Measurements from ENCODE around the gene GPX2. TPM values are rescaled to one million over a fixed set of nuclear protein-coding genes. Genes with fewer than 3 reads are reported as not detected.
A peak's percentile ranks its signal among the peaks of the same experiment; 100 is the strongest.

Gene GPX2
- not detected in 2 replicates for total RNA-seq (2014; rRNA removed; shearing (Covaris generic))
- 0.49 TPM in 1 of 2 replicates, not detected in the other for polyA plus RNA-seq (2014; cell fraction: nucleus; rRNA removed)

DNA sequence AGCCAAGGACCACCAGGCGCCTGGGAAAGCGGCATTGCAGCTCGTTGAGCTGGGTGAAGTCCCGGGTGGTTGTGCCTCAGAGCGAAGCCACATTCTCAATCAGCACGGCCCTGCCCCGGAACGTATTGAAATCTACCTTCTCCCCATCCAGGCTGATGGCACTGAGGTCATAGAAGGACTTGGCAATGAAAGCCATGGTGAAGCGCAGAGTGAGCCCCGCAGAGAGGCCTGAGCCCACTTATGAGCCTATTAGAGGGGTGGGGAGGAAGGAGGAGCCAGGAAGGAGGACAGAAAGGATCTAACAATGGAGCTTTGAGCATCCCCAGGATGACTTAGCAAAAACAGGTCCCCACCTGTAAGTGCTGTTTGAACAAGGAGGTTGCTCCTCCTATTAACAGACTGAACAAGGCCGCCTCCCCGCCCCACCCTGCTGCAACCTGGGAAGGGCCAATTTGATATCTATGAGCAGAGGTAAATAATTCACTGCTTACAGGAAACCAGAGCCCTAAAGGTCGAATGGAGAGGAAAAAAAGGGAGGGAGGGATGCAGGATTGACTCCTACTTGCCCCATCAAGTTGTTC is at the start of gene GPX2:
Gene GPX2, minus strand, starts transcription at position 215 of the 581 bp plus-strand sequence. Its CDS starts 19 bp downstream, at position 196.
- DNase-seq (ENCODE audit: extremely low read depth, low read depth), result no peak

DNA sequence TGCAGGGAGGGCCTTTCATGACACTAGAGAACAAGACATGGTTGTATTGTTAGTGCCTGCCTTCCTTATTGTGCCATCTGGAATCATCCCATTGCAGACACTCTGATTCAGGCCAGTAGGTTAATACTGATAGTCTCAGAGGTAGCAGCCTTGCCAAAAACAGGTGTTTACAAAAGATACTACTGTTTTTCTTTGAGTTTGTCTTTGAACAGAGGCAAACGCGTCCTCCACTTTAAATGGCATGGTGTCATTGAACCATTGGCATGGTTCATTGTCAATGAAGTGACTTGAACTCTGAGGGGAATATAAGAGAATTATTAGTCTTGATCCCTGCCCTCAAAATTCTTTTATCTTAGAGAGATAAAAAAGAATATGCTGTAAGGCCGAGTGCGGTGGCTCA is 48.4 kb upstream of the GPX2 start:
- no peak for DNase-seq (ENCODE audit: extremely low read depth, low read depth)

DNA sequence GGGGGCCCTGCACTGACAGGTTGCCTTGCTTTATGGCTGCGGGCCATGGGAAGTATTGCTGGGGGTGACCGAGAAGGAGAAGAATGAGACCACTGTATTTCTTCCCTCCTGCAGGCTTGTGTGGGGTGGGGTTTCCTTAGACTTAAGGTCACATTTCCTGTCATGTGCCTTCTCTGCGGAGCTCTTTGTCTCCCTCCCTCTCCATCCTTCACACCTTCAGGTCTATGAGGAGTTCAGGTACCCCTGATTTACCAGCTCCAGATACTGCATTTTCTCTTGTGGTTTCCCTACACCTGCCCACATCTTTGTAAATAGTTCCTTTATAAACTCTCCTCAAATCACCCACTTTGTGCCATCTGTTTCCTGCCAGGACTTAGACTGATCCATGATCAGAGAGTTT is 47.8 kb upstream of the GPX2 start:
- DNase-seq (ENCODE audit: extremely low read depth, low read depth), result no peak

DNA sequence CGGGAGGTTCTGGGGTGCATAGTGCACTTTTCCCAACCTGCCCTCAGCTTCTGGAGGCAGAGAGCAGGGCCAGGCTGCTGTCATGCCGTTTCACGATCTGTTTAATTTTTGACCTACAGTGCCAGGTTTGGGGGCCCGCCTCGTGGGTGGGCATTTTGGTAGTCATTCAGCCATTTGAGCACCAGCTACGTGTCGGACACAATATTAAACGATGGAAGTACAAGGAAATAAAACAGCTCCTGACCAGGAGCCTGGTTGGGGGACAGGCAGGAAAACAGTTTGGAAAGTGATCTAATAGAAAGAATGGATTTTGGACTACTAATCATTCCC is 44.9 kb upstream of the GPX2 start:
- DNase-seq (ENCODE audit: extremely low read depth, low read depth), result no peak

DNA sequence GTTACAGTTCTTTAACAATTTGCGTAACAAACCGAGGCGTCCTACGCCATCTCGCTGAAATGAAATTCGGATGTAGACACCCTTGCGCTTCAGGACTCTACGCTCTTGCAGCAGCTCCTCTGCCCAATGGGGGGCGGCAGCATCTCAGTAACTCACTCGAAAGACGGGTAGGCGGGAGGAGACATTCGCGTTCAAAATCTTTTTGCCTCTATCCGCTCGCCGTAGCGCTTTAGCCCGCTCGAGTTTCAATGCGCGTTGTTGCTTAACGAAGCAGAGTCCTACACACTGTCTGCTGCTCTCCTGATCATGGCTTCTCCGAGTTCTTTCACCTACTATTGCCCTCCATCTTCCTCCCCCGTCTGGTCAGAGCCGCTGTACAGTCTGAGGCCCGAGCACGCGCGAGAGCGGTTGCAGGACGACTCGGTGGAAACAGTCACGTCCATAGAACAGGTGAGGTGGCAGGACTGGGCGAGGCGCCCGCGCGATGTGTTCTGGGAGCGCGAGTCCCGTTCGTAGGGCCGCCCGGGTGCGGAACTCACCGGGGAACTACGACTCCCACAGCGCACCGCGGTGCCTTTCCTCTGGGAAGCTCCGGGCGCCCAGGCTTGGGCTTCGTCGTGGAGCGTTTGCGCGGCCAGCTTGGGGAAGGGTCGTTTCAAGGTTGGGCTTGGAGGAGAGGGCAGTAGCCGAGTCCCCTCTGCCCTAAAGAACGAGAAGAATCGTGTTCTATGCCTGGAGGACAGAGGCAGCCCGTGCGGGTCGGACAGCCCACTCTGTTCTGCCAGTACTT is 44.3 kb upstream of the GPX2 start, which contains the start of gene FNTB:
Gene FNTB, plus strand, starts transcription at position 248 of the 790 bp plus-strand sequence. Its CDS starts 59 bp downstream, at position 307.
- peak; percentile 94 for DNase-seq (ENCODE audit: extremely low read depth, low read depth)

DNA sequence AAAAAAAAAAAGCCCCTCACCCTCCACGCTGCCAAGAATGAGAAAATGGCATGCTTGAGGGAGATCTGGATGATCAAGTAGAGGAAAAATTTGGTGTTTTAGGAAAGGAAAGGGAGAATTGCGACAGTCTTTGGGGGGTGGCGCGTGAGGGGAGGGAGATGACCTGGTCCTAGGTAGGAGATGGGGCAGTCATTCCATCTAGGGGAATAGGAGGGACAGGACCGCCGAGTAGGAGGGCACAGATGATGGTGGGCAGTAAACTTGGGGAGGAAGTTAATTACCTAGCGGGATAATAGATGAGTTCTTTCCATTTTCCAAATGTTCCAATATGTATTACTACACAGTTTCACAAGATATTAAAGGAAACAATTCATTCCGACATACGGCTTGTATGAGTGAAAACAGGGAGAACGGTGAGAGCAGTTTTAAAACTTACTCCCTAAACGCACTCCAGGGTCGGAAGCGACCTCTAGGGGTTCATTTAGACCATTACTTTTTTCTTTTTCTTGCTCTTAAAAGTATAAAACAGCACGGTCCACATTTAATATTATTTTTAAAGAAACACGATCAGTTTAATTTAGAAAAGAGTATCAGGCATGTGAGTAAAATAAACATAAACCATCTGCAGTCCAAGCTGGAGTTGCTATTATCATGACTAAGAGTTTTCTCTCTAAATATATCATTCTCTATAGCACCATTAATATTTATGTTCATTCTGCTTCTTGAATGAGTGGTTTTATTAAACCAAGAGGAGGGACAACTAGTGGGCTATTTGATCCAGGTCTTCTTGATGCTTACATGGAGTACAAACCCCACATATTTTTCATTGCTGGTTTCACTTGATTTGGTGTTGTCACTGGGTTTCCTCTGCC is 41.1 kb upstream of the GPX2 start:
- DNase-seq (ENCODE audit: extremely low read depth, low read depth), result peak; percentile 20

DNA sequence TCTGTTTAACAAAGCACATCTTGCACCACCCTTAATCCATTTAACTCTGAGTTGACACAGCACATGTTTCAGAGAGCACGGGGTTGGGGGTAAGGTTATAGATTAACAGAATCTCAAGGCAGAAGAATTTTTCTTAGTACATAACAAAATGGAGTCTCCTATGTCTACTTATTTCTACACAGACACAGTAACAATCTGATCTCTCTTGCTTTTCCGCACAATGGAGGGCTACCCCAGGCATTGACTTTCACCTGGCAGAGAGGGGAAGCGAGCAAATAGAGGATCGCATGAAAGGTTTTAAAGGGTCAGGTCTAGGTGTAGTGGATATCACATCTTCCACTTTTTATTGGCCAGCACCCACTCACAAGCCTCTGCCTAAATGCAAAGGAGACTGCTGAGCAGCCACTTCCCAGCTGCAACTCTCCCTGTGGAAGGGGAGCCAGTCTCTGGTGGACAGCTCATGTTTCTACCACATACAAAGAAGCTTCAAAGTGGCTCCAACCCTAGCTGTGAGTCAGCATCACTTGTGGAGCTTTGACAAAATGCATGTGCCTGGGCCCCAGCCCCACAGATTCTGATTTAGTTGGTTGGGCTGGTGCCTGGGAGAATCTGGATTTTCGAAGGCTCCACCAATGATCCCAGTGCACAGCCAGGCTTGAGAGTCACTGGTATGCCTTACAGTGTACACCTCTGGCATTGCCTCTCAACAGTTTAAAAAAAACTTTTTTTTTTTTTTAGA is 37.0 kb upstream of the GPX2 start:
- DNase-seq (ENCODE audit: extremely low read depth, low read depth), result no peak

DNA sequence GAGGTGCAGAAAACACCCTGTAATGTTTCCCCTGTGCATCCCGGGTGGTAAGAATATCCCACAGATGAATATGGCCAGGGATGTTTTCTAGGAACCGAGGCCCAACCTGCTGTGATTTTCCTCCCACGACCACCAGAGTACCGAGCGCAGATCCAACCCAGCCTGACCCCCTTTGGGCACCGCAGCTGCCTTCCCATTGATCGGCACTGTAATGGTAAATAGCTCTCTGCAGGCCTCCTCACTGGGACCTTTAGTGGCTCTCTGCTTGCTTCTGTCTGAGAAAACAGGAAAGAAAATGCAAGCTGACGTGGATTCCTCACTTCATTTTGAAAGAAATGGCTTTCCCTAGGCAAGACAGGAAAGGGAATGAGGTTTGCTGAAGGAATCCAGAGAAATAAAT is 32.0 kb upstream of the GPX2 start:
- DNase-seq (ENCODE audit: extremely low read depth, low read depth), result no peak

DNA sequence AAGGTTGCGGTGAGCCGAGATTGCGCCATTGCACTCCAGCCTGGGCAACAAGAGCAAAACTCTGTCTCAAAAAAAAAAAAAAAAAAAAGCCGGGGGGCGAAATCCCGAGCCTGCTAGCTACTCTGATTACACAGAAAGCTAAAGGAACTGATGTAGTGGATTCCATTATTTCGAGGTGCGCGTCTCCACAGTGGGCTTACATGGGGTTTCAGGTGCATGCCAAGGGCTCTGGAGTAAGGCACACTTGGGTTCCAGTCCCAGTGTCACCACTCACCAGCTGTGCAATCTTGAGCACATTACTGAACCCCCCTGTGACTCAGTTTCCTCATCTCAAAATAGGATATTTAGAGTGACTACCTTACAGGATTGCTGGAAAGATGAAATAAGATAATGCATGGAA is 31.3 kb upstream of the GPX2 start:
- no peak for DNase-seq (ENCODE audit: extremely low read depth, low read depth)

DNA sequence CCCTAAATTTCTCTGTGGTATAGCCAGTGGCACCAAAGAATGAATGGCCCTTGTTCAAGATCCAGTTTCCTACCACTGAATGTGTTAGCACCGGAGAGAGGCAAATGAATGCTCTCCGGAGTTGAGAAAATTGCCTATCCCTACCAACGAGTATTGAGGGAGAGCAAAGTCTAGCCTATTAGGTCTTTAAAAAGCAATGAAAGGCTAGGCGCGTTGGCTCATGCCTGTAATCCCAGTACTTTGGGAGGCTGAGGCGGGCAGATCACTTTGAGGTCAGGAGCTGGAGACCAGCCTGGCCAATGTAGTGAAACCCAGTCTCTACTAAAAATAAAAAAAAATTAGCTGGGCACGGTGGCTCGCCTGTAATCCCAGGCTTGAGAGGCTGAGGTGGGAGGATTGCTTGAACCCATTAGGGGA is 30.5 kb upstream of the GPX2 start:
- DNase-seq (ENCODE audit: extremely low read depth, low read depth), result no peak

DNA sequence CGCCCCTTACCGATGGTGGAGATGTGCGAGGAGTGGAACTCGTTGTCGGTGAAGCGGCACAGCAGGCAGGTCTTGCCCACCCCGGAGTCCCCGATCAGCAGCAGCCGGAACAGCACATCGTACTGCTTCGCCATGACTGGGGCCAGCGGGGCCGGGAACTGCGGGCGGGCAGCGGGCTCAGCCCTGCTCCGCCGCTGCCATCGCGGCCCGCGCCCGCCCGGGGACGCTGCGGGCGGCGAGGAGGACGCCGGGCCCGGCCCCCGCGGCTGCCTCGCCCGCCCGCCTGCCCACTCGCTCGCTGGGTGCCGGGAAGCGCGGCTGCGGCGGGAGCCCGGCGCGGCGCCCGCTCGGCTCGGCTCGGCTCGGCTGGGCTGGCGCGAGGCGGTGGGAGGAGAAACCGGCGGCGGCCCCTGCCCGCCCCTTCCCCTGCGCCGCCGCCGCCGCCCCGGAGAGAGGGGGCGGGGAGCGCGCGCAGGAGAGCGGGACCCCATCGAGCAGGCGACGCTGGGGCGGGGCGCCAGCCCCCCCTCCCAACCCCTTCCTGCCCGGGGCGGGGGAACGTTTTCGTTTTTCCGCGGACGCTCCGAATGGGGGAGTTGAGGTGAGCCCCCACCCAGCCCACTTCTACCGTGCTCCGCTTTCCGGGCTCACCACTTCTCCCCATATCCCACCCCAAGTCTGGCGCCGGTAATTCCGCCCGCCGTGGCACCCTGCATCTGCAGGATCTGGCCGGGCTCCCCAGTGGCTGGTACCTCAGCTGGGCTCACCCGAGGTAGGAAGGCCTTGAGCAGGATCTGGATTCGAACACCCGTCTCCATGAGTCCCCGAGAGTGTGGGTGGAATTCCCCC is 29.6 kb upstream of the GPX2 start, which contains the start of gene RAB15:
Gene RAB15, minus strand, starts transcription at position 394 of the 849 bp plus-strand sequence. Its CDS starts 260 bp downstream, at position 134.
- no peak for DNase-seq (ENCODE audit: extremely low read depth, low read depth)

DNA sequence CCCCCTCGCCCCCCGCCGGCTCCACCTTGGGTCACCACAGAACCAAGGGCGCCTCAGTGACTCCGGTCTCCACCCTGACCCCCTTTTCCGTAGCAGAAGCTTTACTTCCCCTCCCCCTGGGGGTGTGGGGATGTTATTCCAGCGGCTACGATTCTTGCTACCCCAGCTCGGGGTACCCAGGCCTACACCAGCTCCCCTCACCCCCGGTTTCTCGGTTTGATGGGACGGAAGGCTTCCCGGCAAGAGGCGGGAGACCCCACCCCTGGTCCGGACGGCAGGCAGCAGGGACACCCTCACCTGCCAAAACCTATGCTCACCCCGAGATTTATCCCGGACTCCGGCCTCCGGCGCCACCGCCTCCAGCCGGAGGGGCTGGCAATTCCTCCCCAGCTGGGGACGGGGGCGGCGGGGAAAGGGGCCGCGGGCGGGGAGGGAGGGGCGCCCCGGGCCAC is 29.0 kb upstream of the GPX2 start:
- no peak for DNase-seq (ENCODE audit: extremely low read depth, low read depth)

DNA sequence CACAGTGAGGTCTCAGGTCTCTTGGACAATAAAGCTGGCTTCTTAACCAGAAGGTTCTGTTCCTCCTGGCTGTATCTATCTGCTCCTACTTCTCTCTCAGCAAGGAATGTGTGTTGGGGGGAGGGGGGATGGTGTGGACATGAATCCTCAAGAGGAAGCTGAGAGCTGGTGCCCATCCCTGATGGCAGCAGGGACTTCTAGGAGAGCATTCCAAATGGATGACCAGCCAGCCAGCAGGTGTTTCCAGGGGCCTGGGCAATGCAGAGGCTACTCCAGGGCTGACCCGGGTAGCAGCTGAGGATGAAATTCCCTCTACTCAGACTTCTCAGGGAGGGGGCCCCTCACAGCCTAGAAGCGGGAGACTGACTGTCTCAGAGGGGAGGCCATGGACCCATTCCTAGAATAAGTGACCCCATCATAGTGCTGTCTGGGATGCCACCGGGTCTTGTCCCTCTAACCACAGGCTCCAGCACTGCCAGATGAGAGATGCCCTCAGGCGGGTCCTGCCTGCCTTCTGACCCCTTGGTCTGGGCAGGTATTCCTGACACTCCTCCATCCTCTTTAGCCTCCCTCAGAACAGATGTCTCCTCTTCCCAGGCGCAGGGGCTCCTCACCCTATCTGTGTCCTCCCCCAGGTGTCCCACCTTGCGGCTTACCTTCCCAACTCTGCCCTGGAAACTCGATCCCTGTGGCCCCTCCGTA is 28.4 kb upstream of the GPX2 start:
- no peak for DNase-seq (ENCODE audit: extremely low read depth, low read depth)

DNA sequence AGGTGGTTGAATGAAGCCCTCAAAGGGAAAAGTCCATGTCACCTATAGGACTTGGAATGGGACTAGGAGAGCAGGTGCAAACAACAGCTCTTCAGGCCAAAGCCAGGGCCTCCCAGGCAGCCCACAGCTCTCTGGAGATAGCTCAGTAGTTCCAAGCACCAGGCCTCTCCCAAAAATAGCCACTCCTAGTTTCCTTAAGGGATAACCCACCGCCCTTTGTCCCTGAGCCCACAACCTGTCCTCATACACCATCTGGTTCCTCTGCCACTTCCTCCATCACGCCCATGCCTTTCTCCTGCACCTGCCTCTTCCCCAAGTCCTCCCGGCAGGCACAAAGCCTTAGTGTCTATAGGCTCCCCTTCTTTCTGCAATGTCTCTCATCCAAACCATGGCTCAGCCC is 27.5 kb upstream of the GPX2 start:
- DNase-seq (ENCODE audit: extremely low read depth, low read depth), result no peak

DNA sequence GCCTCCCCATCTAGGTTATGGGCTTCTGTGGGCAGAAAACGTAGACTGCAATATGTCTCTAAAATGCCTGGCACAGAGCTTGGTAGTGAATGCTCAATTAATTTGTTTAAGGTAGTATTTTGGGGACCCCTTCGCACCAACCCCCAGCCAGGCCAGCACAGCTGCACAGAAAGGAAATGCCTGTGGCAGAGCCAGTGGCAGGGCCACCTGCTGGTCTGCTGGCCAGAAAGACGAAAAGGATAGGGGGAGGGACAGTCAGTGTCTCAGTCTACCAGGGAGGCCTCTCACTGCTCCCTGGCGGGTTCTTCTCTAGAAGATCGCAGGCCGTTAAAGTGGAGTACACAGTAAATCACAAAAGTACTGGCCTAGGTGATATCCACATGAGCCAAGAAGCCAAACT is 26.1 kb upstream of the GPX2 start:
- no peak for DNase-seq (ENCODE audit: extremely low read depth, low read depth)

DNA sequence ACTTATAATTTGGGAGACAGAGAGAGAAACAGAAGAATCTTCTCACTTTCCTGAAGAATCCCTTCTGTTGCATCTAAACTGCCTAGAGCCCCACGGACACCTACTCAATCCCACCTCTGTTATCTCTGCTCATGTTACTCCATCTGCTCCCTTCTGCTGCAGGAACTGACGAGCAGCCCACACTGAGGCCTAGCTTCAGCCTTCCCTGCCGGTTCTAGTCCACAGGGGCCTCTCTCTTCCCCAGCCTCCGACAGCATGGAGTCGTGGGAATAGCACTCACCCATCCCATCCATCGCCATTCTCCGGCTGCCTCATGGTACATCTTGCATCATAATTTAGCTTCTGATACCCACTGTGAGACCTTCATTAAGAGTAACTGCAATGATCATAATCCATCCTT is 25.6 kb upstream of the GPX2 start:
- no peak for DNase-seq (ENCODE audit: extremely low read depth, low read depth)

DNA sequence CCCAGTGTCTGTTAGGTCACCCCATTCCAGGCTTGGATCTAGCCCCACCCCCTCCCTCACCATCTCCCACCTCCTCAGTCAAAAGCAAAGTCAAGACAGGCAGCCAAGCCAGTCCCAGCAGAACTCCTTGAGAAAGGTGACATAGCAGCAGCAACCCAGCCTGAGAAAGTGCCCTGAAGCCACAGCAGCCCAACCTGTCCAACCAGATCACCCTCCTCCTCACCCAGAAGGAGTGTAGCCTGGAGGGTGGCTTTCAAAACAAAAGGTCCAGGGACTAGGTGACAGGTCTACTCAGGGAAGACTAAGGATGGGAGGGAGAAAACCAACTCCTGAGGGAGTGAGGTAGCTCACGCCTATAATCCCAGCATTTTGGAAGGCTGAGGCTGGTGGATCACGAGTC is 24.4 kb upstream of the GPX2 start:
- no peak for DNase-seq (ENCODE audit: extremely low read depth, low read depth)

DNA sequence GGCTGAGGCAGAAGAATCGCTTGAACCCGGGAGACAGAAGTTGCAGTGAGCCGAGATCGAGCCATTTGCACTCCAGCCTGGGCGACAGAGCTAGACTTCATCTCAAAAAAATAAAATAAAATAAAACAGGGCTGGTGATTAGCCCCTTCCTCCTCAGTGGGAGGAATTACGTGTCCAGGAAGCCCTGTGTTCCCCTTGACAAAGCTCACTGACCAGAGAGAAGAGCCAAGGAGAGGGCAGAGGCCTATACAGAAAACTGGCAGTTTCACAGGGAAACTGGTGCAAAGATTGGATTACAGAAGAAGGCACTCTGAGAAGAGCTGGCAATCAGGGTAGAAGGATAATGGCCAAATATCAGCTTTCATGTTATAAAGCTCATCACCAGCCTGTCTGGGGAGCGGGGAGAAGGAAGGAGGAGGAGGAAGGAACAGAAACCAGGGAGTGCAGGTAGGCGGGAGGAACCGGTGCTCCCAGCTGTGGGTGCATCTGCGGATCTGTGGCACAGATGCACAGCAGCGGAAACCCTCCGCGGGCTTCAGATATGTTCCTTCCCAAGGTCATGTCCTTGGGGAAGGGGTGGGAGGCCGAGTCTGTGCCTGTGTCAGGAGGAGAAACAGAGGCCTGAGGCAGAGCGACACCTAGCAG is 22.9 kb upstream of the GPX2 start:
- no peak for DNase-seq (ENCODE audit: extremely low read depth, low read depth)

Data from NCI-H460 (cell line).